OCI-LY1 (cell line): ENCODE measurements around the gene PTPRE.

Source experiments
- H2AFZ ChIP-seq: fragments of 200-600 bp; sonication (generic), shearing (Covaris generic); 2 replicates; pipeline ENCODE4 v1.6.0; 2014; ENCODE audit warnings: antibody characterized with exemption, mild to moderate bottlenecking, low read length
- H3F3A ChIP-seq: fragments of 200-600 bp; sonication (generic), shearing (Covaris generic); 2 replicates; pipeline ENCODE4 v1.6.0; 2014; ENCODE audit warnings: mild to moderate bottlenecking, antibody characterized with exemption, low read length, moderate library complexity; ENCODE audit not compliant: insufficient read depth
- H3K27ac ChIP-seq: fragments of 200-600 bp; sonication (generic); 2 replicates; pipeline ENCODE4 v1.5.1; 2014; ENCODE audit warnings: low read length, mixed run types, mild to moderate bottlenecking, low read depth; ENCODE audit not compliant: poor library complexity, severe bottlenecking
- H3K27me3 ChIP-seq: fragments of 200-600 bp; sonication (generic); 2 replicates; pipeline ENCODE4 v1.6.0; 2014; ENCODE audit warnings: antibody characterized with exemption, mild to moderate bottlenecking, low read length, moderate library complexity; ENCODE audit not compliant: insufficient read depth
- H3K36me3 ChIP-seq: fragments of 200-600 bp; sonication (generic); 2 replicates; pipeline ENCODE4 v1.6.1; 2014; ENCODE audit warnings: mild to moderate bottlenecking, antibody characterized with exemption, low read length, moderate library complexity, mixed read lengths; ENCODE audit not compliant: insufficient read depth
- H3K4me1 ChIP-seq: fragments of 200-600 bp; sonication (generic); 2 replicates; pipeline ENCODE4 v1.5.1; 2014; ENCODE audit warnings: mild to moderate bottlenecking, low read length, moderate library complexity; ENCODE audit not compliant: insufficient read depth, severe bottlenecking
- H3K4me2 ChIP-seq: fragments of 200-600 bp; sonication (generic), shearing (Covaris generic); 2 replicates; pipeline ENCODE4 v1.6.1; 2014; ENCODE audit warnings: low read length
- H3K4me3 ChIP-seq: fragments of 200-600 bp; sonication (generic); 2 replicates; pipeline ENCODE4 v1.5.1; 2014; ENCODE audit warnings: low read length, low read depth, mild to moderate bottlenecking, mixed read lengths; ENCODE audit not compliant: poor library complexity, severe bottlenecking
- H3K79me2 ChIP-seq: fragments of 200-600 bp; shearing (Covaris generic); 2 replicates; pipeline ENCODE4 v1.6.1; 2016; ENCODE audit warnings: mixed run types, low read length, mixed read lengths; ENCODE audit not compliant: insufficient read depth
- H3K9ac ChIP-seq: fragments of 200-600 bp; sonication (generic), shearing (Covaris generic); 2 replicates; pipeline ENCODE4 v1.6.1; 2014; ENCODE audit warnings: mild to moderate bottlenecking, low read length, mixed read lengths
- H3K9me2 ChIP-seq: fragments of 200-600 bp; sonication (generic), shearing (Covaris generic); 2 replicates; pipeline ENCODE4 v1.6.1; 2014; ENCODE audit warnings: low read depth, mild to moderate bottlenecking, low read length, mixed read lengths
- H3K9me3 ChIP-seq: fragments of 200-600 bp; shearing (Covaris generic); 2 replicates; pipeline ENCODE4 v1.6.1; 2014; ENCODE audit warnings: low read length, mixed read lengths
- H4K20me1 ChIP-seq: fragments of 200-600 bp; sonication (generic), shearing (Covaris generic); 2 replicates; pipeline ENCODE4 v1.6.0; 2016; ENCODE audit warnings: mild to moderate bottlenecking, low read length; ENCODE audit not compliant: insufficient read depth
- CTCF ChIP-seq: fragments of 200-600 bp; sonication (generic), shearing (Covaris generic); IDR thresholded peaks from 2 replicates; pipeline ENCODE4 v1.5.1; 2017; ENCODE audit warnings: mild to moderate bottlenecking, antibody characterized with exemption, low read length, moderate library complexity, mixed read lengths
- EZH2 ChIP-seq: fragments of 200-600 bp; sonication (generic), shearing (Covaris generic); IDR thresholded peaks from 2 replicates; pipeline ENCODE4 v1.8.0; 2017; ENCODE audit warnings: borderline replicate concordance, mixed run types, mild to moderate bottlenecking, antibody characterized with exemption, low read length, moderate library complexity, mixed read lengths

Gene PTPRE

GRCh38 chr10:128062331-128062880 is 155.5 kb downstream of the PTPRE start:
- Histone ChIP-seq H3K36me3 (peaks cover 42% of the 10 kb centered on the region), H3K79me2 (no peaks in the 10 kb centered on the region), H3K9ac (peak overlapping the region; percentile 45; the same call in 1 of the 2 replicates), H3K4me3 (peak overlapping the region; percentile 48), H3K27ac (peak overlapping the region; percentile 91), H4K20me1 (no peaks in the 10 kb centered on the region), H3F3A (no peaks in the 10 kb centered on the region), H3K4me2 (peak overlapping the region; percentile 71), H2AFZ (no peak overlapping the region), H3K9me3 (no peaks in the 10 kb centered on the region), H3K4me1 (peaks cover 62% of the 10 kb centered on the region), H3K27me3 (no peaks in the 10 kb centered on the region), H3K9me2 (no peaks in the 10 kb centered on the region)
- no peak for TF ChIP-seq CTCF
- TF ChIP-seq EZH2, result no peak

GRCh38 chr10:128062881-128063563 is 156.1 kb downstream of the PTPRE start:
- Histone ChIP-seq H2AFZ (no peak overlapping the region), H3K4me2 (peak overlapping the region; percentile 71), H3K4me1 (peaks cover 62% of the 10 kb centered on the region), H3F3A (no peaks in the 10 kb centered on the region), H3K4me3 (peak overlapping the region; percentile 48), H3K9me2 (no peaks in the 10 kb centered on the region), H3K9ac (peak overlapping the region; percentile 45), H3K9me3 (no peaks in the 10 kb centered on the region), H3K27ac (peak overlapping the region; percentile 91), H3K27me3 (no peaks in the 10 kb centered on the region), H4K20me1 (no peaks in the 10 kb centered on the region), H3K36me3 (peaks cover 43% of the 10 kb centered on the region), H3K79me2 (no peaks in the 10 kb centered on the region)
- TF ChIP-seq CTCF (no peak), EZH2 (no peak)

GRCh38 chr10:128063736-128064107 is 156.8 kb downstream of the PTPRE start:
- Histone ChIP-seq H3K79me2 (no peaks in the 10 kb centered on the region), H3K9ac (peak overlapping the region; percentile 45; the same call in 1 of the 2 replicates), H3K27me3 (no peaks in the 10 kb centered on the region), H3K9me2 (no peaks in the 10 kb centered on the region), H3K9me3 (no peaks in the 10 kb centered on the region), H3K36me3 (peaks cover 43% of the 10 kb centered on the region), H3K4me1 (peaks cover 58% of the 10 kb centered on the region), H3F3A (no peaks in the 10 kb centered on the region), H3K4me3 (peak overlapping the region; percentile 48), H3K4me2 (peak overlapping the region; percentile 71), H4K20me1 (no peaks in the 10 kb centered on the region), H2AFZ (no peak overlapping the region), H3K27ac (peak overlapping the region; percentile 91)
- no peak for TF ChIP-seq EZH2
- no peak for TF ChIP-seq CTCF
